Mesenteric fat pad (tissue), 1 donor: ENCODE results near the gene TMEM107. TPM values are rescaled to one million over a fixed set of nuclear protein-coding genes. Genes with fewer than 3 reads are reported as not detected.
"Not testable (repeated sequence)": the region's sequence is repeated elsewhere in the genome, so short reads cannot be mapped to it uniquely, and the experiment has no call there.

Experiments used
- DNase-seq: peaks from one replicate; pipeline ENCODE4 v3.0.0-alpha.2; 2020; ENCODE audit warnings: low spot score
- long read RNA-seq: library from polyadenylated mRNA; unstranded; transcript quantifications from one replicate; pipeline ENCODE4 v2.0.0, GENCODE V29; 2020
- total RNA-seq: library from RNA; stranded (reverse); fragmentation: NEBNext Ultra II Directional; extraction: Animal tissue kit (Norgen Biotek cat#: 25700); gene quantifications from one replicate; pipeline ENCODE4 v1.2.1, GENCODE V29; 2021
- donor health status: DM: yes; HTN: yes; CAD: no.

TMEM107 gene
- total RNA-seq, result 16.3 TPM
- long read RNA-seq, transcript TMEM107-204 (5 exons, 747 nt), result major isoform, 9 of 16 reads
- long read RNA-seq, partial matches to known transcripts, result 0 of 16 reads
- long read RNA-seq, other reads (novel, unspliced or antisense), result 2 of 16 reads

DNA sequence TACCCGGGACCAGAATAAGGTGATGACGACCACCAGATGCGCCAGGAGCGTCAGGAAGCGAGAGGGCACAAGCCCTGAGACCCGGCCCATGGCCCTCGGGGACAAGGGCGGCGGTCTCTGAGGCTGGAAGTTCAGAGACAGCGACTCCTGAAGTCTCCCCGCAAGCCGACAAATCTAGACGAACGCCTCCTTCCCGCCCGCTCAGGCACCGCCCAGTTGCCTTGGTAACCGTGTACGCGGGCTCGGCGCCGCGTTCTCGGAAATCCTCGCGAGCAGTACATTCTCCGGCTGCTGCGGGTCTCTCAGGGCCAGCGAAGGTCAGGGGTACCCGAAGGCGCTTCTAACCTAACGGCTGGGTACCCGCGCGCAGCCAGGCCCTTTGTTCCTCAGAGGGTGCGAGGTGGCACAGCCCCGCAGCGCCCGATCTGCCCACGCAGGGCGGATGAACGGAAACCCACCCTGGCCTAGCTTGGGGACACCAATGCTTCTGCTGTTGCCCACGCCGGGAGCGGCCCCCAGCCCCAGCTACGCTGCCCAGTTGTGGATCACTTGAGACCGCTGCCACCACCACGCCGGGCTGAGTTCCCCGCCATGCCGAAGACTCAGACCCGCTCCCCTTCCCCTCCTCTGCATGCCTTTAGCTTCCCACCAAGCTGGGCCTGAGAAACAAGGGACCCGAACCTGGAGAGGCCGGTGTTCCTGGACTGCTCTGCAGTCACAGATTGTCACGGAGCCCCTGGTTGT, at the start of gene TMEM107:
TMEM107 (minus strand) TSS at position 184 of the 744 bp plus-strand sequence; CDS start at position 90, 94 bp downstream.
- DNase-seq, result peak; percentile 95

DNA sequence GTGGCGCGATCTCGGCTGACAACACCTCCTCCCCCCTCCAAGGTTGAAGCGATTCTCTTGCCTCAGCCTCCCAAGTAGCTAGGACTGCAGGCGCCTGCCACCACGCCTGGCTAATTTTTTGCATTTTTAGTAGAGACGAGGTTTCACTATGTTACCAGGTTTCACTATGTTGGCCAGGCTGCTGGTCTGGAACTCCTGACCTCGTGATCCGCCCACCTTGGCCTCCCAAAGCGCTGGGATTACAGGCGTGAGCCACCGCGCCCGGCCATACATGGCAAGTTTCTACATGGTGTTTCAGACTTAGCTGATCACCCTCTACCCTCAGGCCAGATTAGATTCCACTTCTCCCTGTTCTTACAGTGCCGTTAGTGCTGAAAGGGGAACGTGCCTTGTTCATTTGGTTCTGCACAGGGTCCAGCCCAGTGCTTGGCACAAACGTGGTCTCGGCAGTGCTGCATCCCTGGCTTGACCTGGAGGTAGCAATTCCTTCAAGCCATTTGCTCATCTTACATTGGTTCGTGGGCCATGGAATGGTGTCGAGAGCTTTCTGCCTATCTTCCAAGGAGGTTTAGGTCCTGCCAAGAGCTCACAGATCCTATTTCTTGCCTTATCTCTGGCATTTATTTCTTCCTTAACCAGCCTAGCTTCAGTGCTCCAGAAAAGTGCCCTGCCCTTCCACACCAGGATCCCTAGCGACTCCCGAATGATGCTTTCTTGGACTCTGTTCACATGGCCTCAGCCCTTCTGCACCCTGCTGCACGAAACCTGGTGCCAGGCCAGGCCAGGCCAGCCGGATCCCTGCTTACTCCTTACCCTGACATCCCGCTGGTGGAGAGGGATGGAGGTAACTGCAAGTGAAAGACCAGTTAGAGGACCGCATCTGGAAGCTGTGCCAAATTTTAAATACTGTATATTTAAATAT, 49.0 kb upstream of the TMEM107 start:
- DNase-seq, result no peak

DNA sequence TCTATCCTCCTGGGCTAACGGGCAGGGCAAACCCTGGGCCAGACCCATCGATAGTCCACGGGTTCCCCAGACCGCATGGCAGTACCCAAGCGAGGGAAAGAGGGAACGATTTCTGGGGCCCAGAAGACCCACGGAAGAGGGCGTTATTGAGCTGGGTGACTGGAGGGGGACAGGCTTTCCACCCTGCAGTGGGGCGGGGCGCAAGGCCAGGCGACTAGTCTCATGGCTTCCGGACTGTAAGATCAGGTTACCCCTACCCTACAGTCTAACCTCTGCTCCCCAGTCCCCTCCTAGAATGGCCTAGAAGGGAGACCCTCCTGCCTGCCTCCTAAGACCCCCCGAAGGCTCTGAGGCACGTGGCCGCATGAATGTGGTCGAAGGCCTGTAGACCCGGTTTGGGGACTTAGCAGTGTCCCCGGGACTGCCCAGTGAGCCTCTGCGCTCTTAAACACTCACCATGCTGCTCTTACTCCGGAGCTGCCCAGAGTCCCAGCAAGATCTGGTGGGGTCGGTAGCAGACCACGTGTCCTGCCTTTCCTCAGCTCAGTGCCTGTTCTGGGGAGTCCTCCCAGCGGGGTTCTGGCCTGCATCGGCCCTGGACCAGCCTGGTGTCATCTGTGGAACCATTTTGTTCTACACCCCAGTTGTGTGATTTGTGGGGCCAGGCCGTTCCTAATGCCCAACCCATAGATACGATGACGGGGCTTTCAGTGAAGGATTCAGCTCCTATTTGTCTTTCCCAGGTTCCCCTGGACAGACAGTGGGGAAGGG, 47.4 kb upstream of the TMEM107 start:
- no peak for DNase-seq

DNA sequence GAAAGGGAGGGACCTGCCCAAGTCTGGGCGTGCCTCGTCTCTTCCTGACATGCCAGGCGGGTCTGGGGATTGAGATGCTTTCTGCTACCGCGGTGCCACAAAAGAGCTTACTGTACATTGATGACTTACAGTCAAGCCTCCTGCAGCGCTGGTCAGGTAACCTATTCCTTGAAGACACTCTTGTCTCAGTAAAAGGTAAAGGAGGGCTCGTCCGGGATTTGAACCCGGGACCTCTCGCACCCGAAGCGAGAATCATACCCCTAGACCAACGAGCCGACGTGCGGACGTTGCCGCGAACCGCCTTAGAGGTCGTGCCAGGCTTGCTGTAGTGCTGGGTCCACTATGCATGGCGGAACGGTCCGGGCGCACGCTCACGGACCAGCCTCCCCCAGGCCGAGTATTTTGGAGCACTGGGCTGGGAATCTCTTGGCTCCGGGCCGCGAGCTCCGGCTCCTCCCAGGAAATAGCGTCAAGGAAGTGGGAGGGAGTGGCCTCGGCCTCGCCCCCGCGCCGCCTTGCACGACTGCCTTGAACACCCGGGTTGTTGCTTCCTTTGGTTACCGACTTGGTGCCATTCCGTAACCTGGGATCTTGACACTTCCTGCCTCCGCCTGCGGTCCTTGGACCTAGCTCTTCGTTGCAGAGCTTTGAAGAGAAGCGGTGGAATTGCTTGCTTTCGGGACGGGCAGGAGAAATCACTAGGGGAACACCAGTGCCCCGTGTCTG, 46.6 kb upstream of the TMEM107 start:
- peak; percentile 98 for DNase-seq

DNA sequence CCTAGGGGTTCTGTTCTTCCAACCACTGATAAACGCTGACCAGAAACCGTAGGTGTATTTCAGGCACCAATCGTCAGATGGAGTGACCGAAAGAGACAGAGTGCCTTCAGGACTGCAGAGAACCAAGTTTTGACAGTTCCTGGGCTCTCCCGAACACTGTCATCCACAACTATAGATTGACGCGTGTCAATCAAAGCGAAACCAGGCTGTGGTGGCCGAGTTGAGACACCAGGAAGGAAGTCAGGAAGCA, 46.1 kb upstream of the TMEM107 start:
- no peak for DNase-seq

DNA sequence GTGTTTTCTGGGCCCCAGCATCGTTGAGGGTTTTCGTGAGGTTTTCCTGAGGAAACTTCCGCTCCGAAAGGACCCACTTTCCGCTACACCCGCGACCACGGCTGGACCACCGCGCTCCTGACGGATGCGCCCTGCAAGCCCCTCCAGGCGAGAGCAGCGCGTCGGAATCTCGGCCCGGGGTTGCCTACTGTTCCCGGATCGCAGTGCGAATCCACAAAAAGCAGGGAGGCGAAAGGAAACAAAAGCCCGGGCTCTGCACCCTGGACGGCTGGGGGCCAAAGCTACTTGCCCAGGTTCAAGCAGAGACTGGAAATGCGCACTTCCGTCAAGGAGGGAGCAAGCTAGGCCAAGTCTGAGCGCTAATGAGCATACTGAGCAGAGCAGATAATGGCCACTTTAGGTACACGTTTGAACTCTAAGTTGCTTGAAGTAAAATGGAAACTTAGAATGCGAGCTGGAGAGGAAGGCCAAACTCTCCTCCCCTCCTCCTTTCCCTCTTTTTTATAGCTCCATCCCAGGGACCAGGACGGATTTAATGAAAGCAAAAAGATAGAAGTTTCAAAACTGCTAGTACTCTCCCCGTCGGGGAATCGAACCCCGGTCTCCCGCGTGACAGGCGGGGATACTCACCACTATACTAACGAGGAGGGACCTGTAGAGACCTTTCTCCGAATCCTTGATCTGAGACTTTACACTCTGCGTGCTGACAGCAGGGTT, 45.6 kb upstream of the TMEM107 start:
- no peak for DNase-seq

DNA sequence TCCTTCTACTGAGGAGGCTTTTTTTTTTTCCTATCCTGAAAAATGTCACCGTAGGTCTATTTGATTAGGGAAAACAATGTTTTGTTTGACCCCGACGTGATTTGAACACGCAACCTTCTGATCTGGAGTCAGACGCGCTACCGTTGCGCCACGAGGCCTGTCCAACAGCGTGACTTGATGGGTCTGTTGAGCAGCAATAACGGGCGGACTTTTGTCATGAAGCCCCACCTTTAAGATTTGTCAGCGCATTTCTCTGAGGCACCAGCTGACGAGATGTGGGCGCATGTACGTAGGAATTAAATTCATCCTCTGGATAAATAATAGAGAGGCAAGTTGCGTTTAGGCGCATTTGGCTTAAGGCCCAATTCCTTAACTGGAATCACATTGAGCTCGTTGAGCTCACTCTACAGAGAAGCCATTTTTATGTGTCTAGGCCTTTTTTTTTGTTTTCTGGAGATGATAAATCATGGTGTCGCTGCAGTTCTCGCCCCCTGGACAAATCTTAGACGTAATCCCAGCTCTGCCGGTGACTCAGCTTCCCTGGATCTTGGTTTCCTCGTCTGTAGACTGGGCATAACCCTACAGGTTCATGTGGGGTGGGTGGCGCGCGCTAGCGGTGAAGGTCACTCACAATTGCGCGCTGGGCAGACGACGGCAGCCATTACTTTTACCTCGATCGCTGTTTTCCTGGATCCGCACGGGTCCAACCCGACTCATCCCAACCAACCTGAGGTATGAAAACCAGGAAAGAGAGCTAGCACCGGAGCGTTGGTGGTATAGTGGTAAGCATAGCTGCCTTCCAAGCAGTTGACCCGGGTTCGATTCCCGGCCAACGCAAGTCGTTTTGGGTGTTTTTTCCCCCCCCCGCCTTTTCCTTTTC, 44.8 kb upstream of the TMEM107 start:
- peak; percentile 94 for DNase-seq

DNA sequence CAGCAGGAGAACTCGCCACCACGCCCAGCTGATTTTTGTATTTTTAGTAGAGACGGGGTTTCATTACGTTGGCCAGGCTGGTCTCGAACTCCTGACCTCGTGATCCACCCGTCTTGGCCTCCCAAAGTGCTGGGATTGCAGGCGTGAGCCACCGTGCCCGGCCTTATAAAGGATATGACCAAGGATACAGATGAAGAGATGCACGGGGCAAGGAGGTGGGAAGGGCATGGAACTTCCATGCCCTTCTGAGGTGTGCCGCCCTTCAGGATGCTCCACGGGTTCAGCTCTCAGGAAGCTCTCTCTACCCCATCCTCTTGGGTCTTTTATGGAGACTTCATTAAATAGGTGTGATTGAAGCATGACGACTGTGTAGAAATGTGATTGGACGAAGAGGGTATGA, 37.8 kb upstream of the TMEM107 start:
- not testable (repeated sequence) for DNase-seq

DNA sequence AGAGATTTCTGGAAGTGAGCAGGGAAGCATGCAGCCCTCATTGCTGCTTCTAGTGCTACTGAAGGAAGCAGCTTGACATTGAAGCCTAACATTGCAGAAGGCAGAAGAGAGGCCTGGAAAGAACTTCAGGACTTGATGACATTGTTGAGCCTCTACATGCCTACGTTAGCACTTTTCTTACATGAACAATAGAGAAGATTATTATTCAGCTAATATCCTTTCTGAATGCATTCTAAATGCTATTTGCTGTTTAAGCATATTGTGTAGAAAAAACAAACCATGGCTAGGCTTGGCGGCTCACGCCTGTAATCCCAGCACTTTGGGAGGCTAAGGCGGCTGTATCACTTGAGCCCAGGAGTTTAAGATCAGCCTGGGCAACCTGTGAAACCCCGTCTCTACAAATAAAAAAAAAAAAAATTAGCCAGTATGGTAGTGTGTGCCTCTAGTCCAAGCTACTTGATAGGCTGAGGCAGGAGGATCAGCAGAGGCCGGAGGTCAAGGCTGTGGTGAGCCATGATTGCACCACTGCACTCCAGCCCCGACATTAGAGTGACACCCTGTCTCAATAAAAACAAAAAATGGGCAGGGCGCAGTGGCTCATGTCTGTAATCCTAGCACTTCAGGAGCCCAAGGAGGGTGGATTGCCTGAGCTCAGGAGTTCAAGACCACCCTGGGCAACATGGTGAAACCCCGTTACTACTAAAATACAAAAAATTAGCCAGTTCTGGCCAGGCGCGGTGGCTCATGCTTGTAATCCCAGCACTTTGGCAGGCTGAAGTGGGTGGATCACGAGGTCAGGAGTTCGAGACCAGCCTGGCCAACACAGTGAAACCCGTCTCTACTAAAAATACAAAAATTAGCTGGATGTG, 36.4 kb upstream of the TMEM107 start:
- no peak for DNase-seq

DNA sequence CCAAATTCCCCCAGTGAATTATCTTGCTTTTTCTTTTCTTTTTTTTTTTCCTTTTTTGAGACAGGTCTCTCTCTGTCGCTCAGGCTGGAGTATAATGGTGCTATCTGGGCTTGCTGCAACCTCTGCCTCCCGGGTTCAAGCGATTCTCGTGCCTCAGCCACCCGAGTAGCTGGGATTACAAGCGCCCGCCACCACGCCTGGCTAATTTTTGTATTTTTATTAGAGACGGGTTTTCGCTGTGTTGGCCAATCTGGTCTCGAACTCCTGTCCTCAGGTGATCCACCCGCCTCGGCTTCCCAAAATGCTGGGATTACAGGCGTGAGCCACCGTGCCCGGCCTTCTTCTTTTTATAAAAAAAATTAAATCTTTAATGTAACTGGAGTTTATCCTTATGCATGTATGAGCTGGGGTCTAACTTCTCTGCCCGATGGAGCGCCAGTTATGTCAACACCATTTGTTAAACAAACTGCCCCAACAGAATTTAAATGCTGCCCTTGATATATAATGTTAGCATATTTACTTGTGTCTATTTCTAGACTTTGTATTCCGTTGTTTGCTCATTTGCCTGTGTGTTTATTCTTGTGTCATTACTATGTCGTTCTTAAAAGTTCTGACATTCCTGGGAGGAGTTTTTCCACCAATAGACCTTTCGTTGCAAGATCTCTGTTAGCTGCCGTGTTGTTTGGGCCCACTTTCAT, 34.7 kb upstream of the TMEM107 start:
- DNase-seq, result no peak

DNA sequence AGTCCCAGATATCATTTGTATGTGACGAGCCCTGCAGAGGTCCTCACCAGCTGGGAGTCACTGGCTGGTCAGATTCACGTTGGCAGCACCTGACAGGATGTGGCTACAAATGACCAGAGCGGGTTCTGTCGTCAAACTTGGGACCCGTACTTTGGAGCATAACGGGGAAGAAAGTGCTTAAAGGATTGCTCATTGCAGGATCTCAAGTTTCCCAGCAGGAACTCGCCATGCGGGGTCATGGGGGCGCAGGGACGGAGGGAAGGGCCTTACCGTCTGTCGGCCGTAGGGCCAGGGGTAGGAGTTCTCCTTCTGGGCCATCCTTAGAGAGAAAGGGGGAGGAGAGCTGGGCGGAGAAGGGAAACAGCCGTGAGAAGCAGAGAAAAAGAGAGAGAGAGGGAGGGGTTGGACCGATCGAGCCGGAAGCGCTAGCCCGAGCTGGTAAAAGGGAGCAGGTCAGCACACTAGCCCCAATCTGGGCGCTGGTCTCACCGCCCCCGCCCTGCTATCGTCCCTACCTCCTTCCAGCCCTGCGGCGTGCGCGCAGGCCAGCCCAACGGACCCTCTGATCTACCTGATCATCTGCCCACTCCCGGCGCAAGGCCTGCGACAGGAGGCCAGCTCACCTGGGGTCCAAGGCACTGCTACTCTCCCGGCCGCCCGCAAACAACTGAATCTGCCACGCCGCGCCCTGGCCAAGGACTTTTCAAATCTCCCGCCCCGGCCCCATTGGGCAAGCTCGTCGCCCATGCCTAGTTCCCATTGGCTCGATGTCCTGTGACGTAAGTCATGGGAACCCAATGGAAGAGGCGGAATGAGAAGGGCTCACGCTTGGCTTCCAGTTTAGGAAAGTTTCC, 34.0 kb upstream of the TMEM107 start, which contains the start of gene AURKB:
AURKB (minus strand) TSS at position 669 of the 854 bp plus-strand sequence; CDS start at position 318, 351 bp downstream.
- DNase-seq, result peak; percentile 96

DNA sequence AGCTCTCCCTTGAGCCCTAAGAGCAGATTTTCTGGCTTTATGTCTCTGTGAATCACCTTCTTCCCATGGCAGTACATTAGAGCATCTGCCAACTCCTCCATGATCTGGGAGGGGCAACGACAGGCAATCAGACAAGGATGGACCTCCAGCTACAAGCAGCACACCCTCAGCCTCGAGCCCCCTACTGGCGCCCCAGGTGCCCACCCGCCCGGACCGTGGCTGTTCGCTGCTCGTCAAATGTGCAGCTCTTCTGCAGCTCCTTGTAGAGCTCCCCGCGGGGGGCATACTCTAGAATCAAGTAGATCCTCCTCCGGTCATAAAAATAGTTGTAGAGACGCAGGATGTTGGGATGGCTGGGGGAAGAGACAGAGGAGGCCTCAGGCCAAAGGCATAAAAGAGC, 30.4 kb upstream of the TMEM107 start:
- no peak for DNase-seq

DNA sequence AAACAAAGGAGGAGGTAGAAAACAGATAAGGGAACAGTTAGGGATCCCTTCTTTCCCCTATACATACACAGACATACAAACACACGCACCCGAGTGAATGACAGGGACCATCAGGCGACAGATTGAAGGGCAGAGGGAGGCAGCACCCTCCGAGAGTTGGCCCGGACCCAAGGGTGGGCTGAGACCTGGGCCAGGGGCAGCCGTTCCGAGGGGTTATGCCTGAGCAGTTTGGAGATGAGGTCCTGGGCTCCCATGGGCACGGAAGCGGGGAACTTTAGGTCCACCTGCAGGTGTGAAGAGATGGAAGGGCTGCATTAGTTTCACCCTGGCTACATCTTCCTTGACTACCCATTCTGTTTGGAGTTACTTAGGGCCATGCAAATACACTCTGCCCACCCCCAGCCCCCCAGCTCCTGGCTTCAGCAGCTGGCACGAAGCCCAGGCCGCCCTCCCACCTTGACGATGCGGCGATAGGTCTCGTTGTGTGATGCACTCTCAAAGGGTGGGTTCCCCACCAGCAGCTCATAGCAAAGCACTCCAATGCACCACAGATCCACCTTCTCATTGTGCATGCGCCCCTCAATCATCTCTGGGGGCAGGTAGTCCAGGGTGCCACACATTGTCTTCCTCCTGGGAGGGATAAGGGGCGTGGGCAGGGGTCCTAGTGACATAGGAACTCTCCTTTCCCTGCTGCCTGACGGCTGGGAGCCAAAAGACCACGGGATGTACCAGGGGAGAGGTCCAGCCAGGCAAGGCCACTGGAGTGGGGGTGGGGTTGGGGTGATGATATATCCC, 28.8 kb upstream of the TMEM107 start:
- DNase-seq, result no peak

DNA sequence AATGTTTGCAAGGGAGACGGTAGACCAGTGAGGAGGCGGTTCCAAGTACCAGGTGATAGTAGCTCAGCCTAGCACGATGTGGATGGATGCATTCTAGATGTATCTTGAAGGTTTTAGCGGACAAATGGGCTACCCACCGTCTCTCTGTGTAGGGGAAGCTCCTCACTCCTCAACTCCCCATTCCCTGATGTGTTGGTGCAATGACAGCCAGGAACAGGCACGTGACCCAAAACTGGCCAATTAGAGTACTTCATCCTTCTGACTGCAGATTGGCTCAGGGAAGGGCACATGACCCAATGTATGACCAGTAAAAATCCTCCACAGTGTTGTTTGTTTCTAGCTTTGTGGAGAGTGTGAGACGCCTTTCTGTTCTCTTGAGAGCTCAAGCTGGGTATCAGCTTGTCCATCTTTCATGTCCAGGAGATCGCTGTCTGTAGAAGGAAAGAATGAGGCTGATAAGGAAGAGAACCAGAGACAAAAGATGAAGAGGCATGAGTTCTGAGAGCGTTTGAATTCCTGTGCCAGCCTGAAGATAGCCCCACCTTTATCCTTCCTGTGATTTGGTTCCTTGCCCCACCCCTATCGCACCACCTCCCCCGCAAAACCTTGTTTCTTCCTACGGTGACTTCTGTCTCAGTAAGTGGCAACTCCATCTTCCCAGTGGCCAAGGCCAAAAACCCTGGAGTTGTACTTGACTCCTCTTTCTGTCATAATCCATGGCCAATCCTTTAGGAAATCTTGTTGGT, 16.1 kb upstream of the TMEM107 start:
- DNase-seq, result no peak

DNA sequence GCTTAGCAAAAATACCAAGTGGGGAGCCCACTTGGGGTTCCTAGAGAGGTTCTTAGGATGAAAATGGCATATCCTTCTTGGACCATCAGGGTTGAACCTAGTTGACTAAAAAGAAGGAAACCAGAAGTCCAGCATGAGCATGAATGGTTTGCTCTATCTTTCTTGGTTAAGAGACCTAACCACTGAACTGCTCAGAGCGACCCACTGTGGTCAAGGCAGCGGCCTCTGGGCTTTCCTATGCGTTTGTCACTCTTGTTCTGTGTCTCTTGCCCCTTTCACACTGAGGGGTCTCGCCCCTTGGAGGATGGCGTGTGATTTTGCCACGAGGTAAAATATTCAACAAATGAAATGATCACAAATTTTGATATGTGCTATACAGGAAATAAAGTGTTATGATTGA, 14.3 kb upstream of the TMEM107 start:
- DNase-seq, result no peak
